NCI-H526 treated with DMSO at 0.1 percent for 48 hours (cell line): ENCODE results near the gene UBR3.

ENCODE experiments used
- DNase-seq: peaks from one replicate; lab custom pipeline; 2025; lab: John Stamatoyannopoulos, UW

Gene UBR3

DNA sequence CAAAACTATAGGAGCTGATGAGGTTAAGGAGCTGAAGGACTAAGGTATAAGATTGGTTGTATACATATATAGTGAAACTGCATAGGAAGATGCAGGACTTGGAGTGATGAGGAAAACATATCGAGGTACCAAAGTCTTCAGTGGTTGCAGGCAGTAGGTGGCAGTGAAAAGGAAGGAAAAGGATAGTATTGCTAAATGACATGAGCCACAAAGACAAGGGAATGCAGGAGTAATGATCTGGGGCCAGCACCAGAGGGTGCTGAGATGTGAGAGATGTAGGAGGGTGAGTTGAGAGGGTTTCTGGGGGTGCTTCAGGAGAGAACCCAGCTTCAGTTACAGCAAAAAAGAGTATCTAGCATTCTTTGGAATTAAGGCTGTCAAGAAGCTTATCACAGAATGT is 178.4 kb downstream of the UBR3 start:
- no peak for DNase-seq

DNA sequence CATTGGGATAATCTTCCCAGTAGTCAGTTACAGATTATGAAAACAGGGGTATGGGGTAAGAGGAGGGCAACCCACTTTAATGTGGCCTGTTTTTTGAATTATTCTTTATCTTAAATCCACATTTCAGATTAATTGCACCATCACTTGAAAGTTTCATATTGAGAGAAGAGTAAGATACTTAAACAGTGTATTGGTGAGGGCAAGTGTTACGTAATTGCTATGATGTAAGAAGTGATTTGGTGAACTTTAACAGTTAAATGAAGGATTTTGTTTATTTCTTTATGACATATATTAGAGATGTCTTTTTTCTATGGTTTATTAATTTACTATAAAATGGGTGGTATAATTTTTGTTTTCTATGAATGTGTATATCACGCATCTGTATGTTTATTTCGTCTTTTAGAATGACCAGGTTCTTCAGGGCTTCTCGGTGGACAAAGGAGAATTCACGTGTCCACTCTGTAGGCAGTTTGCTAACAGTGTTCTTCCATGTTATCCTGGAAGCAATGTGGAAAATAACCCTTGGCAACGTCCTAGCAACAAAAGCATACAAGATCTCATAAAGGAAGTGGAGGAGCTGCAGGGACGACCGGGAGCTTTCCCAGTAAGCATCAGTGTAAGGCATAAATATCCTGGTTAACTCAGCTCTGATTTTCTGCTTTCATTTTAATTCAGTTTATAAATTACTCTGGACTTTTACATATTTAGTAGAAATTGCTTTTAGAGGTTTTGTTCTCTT is 179.5 kb downstream of the UBR3 start:
- no peak for DNase-seq

- no peak for DNase-seq
Measured at GRCh38 chr2:170009209-170009608, 182.0 kb downstream of the UBR3 start.

DNA sequence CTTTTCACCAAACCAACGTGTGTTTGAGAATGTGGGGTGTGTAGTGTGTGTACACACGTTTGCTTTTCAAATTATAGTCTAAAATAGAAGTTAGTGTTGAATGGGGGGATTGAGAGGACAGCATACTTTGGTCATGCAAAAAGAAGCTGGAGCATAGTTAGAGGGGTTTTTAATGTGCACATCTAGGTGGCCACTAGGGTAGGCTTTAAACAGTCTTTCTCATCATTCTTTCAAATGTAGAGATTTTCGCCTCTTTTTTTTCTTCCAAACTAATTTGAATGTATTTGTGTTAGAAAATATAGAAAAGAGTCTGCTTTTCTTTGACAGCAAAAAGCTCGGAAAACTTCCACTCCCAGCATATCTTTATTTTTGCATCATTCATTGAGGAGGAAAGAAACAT is 185.5 kb downstream of the UBR3 start:
- DNase-seq: no peak

DNA sequence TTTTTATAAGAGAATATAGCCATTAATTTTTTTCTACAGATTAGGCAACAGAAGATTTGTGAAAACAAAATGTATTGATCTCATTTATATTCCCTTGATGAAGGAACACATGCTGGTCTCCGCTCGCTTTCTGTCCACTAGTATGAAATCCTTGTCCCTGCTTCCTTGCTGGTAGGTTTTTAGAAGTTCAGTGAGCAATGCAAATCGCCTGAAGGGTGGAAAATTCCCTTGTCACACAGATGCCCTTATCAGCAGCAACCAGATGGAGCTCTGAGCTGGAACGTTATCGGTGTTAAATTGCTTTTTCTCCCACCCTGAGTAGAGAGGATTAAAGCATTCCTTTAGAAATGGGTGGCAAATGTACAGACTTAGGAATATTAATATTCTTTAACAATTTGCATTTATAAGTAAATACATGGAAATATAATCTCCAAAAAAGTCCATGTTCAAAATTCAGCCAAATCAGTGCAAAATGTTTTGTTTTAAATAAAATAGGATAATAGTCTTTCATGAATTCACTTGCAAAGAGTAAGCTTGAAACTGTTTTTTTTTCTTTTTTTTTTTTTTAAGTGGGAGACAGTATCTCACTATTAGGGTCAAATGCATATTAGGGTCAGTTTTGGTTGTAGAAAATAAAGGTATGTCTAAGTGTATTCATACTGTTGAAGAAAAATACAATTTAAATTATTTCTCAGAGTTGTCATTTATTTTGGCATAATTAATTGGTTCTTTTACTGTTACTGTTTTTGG is 186.7 kb downstream of the UBR3 start:
- DNase-seq: peak; percentile 13

DNA sequence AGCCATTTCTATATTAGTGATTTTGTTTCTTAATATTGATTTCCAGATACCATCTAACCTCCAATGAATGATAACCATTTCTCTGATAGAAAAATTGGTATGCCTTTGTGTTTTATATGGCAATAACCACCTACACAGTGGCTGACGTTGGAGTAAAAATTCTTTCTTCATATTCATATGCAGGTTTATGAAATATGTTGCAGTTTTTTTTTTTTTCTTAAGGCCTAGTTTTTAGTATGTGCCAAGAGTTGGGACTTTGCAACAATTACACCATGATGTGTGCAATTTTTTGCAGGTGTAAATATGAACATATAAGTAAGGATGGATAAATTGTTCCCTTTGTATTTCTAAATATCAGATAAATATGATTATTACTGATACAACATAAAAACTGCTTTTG is 187.5 kb downstream of the UBR3 start:
- no peak for DNase-seq

DNA sequence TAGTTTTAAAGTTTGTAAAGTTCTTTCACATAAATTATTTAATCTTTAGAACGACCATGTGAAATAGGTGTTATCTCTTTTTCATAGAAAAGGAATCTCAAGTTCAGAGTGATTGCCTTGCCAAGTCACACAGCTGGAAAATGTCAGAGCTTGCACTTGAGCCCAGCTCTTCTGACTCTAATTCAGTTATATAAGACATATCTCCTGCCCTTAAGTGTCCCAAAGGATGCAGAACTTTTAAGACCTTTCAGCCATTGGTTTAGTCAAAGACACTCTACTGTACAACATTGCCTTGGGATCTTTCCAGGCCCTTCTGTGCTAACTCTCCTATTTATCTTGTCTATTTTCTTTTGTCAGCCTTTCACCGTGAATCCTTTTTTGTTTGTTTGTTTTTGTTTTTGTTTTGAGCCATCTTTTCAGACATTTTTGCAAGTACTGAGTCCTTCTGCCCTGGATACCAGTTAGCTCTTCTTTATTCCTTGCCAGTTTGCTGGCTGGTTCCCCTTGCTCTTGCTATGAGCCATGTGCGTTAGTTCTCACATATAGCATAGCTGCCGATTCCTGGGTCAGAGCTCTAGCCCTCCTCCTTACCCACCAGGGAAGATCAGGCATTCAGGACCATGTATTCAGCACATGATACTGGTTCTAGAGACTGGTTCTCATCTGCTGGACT is 190.7 kb downstream of the UBR3 start:
- DNase-seq: no peak

DNA sequence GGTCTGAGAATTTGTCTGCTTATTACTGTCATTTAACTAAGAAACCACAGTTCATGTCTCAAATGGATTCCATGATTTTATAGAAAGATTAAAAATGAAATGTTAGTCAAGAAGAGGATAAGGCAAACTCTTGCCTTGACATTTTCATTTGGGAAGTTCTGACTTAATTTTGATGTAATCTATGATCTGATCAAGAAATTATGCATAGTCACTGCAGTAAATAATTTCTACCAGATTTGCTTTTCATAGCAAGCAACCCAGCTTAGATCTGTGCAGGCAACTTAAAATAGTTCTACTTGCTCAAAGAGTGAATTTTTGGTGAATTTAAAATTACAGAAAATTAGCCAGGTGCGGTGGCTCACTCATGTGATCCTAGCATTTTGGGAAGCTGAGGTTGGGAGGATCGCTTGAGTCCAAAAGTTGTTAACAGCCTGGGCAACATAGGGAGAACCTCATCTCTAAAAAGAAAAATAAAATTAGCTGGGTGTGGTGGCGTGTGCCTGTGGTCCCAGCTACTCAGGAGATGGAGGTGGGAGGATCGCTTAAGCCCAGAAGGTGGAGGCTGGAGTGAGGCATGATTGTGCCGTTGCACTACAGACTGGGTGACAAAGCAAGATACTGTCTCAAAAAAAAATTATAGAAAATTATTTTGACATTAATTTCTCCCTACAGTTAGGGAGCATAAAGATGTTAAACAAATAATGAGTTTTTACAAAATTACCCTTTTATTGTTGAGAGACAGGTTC is 192.0 kb downstream of the UBR3 start:
- no peak for DNase-seq

GRCh38 chr2:170020777-170021176 is 193.5 kb downstream of the UBR3 start:
- DNase-seq: no peak

DNA sequence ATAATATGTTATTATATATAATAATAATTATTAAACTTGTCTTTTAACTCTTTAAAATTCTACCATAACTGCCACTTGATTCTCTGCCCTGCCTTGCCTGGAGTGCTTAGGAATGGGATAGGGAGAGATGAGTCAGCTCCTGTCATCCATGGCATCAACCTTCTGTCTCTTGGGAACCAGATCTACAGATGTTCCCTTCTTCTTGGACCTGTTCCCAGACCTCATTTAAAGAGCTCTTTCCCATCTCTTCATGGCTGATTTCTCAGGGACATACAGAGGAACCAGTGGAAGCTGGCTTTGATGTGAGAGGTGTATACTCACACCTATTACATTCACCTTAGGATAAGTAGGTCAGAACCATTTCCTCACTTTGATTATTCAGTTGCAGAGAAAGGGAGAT is 195.4 kb downstream of the UBR3 start:
- no peak for DNase-seq

- DNase-seq: no peak
Measured at GRCh38 chr2:170024721-170025120, 197.5 kb downstream of the UBR3 start.

GRCh38 chr2:170025223-170025622 is 198.0 kb downstream of the UBR3 start:
- no peak for DNase-seq

DNA sequence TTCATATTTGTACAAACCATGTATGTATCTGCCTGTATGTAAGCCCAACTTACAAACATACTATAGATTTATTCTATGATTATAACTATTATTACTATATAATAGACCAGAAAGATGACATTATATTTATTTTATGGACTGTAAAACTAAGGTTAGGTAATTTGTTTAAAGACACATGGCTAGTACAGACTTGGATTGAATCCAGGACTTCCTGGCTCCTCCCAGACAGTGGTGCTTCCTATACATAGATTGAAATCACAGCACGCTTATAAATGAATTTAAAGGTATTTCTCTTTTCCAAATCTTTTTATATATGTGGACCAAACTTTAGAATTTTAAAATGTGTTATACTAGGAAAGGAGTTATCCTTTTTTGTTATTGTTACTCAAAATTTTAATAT is 199.1 kb downstream of the UBR3 start:
- DNase-seq: peak; percentile 7

GRCh38 chr2:170029551-170029950 is 202.3 kb downstream of the UBR3 start:
- DNase-seq: no peak

- no peak for DNase-seq
Measured at GRCh38 chr2:170030040-170030439, 202.8 kb downstream of the UBR3 start.

DNA sequence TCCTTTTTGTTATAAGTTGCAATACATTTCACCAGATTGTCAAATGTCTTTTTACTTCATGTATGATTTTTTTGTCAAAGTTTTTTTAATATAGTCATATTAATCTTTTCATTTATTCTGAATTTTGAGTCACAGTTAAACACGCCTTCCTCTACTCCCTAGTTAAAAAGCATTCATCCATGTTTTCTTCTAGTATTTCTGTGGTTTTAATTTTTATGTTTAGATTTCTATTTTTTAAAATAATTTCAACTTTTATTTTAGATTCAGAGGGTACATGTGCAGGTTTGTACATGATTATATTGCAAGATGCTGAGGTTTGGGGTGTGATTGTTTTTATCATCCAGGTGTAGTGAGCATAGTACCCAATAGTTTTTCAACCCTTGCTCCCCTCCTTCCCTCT is 204.0 kb downstream of the UBR3 start:
- DNase-seq: no peak

DNA sequence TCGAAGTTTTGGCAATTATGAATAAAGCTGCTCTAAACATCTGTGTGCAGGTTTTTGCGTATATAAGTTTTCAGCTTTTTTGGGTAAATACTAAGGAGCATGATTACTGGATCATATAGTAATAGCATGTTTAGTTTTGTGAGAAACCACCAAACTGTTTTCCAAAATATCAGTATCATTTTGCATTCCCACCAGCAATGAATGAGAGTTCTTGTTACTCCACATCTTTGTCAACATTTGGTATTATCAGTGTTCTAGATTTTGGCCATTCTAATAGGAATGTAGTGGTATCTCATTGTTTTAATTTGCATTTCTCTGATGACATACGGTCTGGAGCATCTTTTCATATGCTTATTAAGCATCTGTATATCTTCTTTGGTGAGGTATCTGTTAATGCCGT is 207.3 kb downstream of the UBR3 start:
- no peak for DNase-seq

GRCh38 chr2:170038734-170039133 is 211.5 kb downstream of the UBR3 start:
- DNase-seq: no peak

DNA sequence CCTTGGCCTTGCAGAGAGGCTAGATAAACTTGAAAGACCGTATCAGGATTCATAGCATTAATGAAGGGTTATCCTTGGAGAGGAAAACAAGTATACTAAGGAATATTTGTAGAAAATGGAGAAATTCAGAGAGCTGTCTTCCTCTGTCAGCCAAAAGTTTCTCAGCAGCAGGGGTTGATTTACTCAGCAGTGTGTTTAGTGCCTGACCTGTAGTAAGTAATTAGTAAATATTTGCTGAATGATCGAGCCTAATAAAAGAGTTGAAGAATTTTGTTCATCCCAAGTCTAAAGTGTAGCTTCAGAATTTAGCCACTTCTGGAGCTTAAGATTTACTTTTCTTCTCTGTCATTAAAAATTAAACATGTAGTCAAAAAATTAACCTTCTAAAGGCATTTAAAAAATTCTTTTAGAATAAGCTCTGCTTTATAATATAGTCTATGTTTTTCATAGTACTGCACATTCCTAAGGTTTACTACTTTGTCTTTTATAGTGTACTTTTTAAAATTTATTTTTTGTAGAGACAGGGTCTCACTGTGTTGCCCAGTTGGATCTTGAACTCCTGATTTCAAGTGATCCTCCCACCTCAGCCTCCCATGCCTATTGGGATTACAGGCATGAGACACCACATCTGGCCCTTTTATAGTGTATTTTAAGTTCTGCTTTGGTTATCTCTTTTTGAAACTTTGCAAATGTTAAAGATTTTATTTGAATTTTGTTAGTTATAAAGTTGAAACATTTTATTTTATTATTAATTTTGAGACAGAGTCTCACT is 212.3 kb downstream of the UBR3 start:
- DNase-seq: no peak

DNA sequence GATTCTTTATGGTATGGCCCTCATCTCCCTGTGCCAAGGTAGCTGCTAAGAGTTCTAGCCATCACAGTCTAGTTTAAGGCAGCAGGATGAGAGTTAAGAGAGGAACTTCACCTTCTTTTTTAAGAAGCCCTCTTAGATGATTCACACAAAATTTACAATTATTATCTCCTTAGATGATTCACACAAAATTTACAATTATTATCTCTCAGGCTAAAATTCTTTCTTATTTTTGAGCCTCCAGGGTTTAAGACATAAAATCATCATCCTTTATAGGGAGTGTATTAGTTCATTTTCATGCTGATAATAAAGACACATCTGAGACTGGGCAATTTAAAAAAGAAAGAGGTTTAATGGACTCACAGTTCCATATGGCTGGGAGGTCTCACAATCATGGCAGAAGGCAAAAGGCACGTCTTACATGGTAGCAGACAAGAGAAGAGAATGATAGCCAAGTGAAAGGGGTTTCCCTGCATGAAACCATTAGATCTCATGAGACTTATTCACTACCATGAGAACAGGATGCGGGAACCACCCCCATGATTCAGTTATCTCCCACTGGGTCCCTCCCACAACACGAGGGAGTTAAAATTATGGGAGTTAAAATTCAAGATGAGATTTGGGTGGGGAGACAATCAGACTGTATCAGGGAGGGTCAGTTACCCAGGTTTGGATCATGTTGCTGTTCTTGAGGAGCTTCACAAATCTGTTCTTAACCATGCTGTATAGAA is 217.7 kb downstream of the UBR3 start:
- DNase-seq: no peak
